Mesenchymal stem cell (in vitro differentiated cells and primary cell): ENCODE results near the gene CRIP3.

ENCODE experiments used
- DNase-seq: peaks from one replicate; pipeline ENCODE4 v3.0.0-alpha.2; 2013
- H2AFZ ChIP-seq: one replicate; pipeline ENCODE4 v1.6.1; 2013; ENCODE audit warnings: low read depth, mild to moderate bottlenecking, control low read depth, inconsistent platforms, low read length, moderate library complexity
- H2AK5ac ChIP-seq: 2 replicates; pipeline ENCODE4 v1.6.1; 2013; ENCODE audit warnings: low read length, moderate library complexity, mild to moderate bottlenecking, inconsistent platforms; ENCODE audit not compliant: severe bottlenecking
- H2BK120ac ChIP-seq: one replicate; pipeline ENCODE4 v1.6.1; 2013; ENCODE audit warnings: low read depth, mild to moderate bottlenecking, inconsistent platforms, low read length, moderate library complexity
- H2BK12ac ChIP-seq, 2 experiments: one replicate each; pipeline ENCODE4 v1.6.1; 2013; ENCODE audit warnings: inconsistent platforms in 2 of 2, low read length in 2 of 2, mild to moderate bottlenecking in 2 of 2, moderate library complexity in 2 of 2, control low read depth in 1 of 2
- H2BK15ac ChIP-seq: one replicate; pipeline ENCODE4 v1.6.1; 2013; ENCODE audit warnings: mild to moderate bottlenecking, low read depth, inconsistent platforms; ENCODE audit not compliant: poor library complexity, severe bottlenecking
- H2BK5ac ChIP-seq: 2 replicates; pipeline ENCODE4 v1.6.1; 2013; ENCODE audit warnings: low read depth, mild to moderate bottlenecking, low read length, control low read depth, inconsistent platforms; ENCODE audit not compliant: poor library complexity, severe bottlenecking
- H3K14ac ChIP-seq, 2 experiments: one replicate each; pipeline ENCODE4 v1.6.1; 2013; ENCODE audit warnings: inconsistent platforms in 2 of 2, low read length in 2 of 2, control low read depth in 1 of 2, mild to moderate bottlenecking in 1 of 2, moderate library complexity in 1 of 2
- H3K18ac ChIP-seq, 2 experiments: one replicate each; pipeline ENCODE4 v1.6.1; 2013; ENCODE audit warnings: inconsistent platforms in 2 of 2, low read length in 2 of 2, control low read depth in 1 of 2, low read depth in 1 of 2, mild to moderate bottlenecking in 1 of 2
- H3K23ac ChIP-seq, 2 experiments: one replicate each; pipeline ENCODE4 v1.6.1; 2013; ENCODE audit warnings: inconsistent platforms in 2 of 2, low read length in 2 of 2, mild to moderate bottlenecking in 2 of 2, moderate library complexity in 2 of 2, control low read depth in 1 of 2
- H3K27ac ChIP-seq: 2 replicates; pipeline ENCODE4 v1.5.1; 2013; ENCODE audit warnings: mild to moderate bottlenecking, moderate library complexity, low read length, control low read depth, inconsistent platforms; ENCODE audit not compliant: poor library complexity, severe bottlenecking
- H3K27me3 ChIP-seq, 2 experiments: 2 replicates each; pipeline versions ENCODE4 v1.6.1 to v1.7.0; 2013; ENCODE audit warnings: low read length in 2 of 2, mild to moderate bottlenecking in 2 of 2, moderate library complexity in 2 of 2, control low read depth in 1 of 2, inconsistent platforms in 1 of 2; ENCODE audit not compliant: control insufficient read depth in 1 of 2, insufficient read depth in 1 of 2
- H3K36me3 ChIP-seq, 2 experiments: 2 replicates each; pipeline versions ENCODE4 v1.6.1 to v1.7.0; 2013; ENCODE audit warnings: low read length in 2 of 2, control low read depth in 1 of 2, inconsistent platforms in 1 of 2, low read depth in 1 of 2, mild to moderate bottlenecking in 1 of 2; ENCODE audit not compliant: insufficient read depth in 2 of 2, control insufficient read depth in 1 of 2
- H3K4ac ChIP-seq, 2 experiments: one replicate each; pipeline ENCODE4 v1.6.1; 2013; ENCODE audit warnings: inconsistent platforms in 2 of 2, low read length in 2 of 2, mild to moderate bottlenecking in 2 of 2, moderate library complexity in 2 of 2, control low read depth in 1 of 2, low read depth in 1 of 2
- H3K4me1 ChIP-seq: 2 replicates; pipeline ENCODE4 v1.6.1; 2013; ENCODE audit warnings: low read depth, low read length, control low read depth; ENCODE audit not compliant: control insufficient read depth, insufficient read depth
- H3K4me2 ChIP-seq: 2 replicates; pipeline ENCODE4 v1.6.1; 2013; ENCODE audit warnings: low read length, mild to moderate bottlenecking, inconsistent platforms; ENCODE audit not compliant: poor library complexity, severe bottlenecking
- H3K4me3 ChIP-seq, 2 experiments: 2 replicates each; pipeline versions ENCODE4 v1.5.1 to v1.7.0; 2013; ENCODE audit warnings: low read length in 2 of 2, mild to moderate bottlenecking in 2 of 2, control low read depth in 1 of 2, low read depth in 1 of 2; ENCODE audit not compliant: insufficient read depth in 1 of 2
- H3K79me1 ChIP-seq: replicated peaks from 2 replicates; pipeline ENCODE4 v1.6.1; 2013; ENCODE audit warnings: mild to moderate bottlenecking, control low read depth, low read length, inconsistent platforms; ENCODE audit not compliant: poor library complexity, severe bottlenecking
- H3K9ac ChIP-seq: 2 replicates; pipeline ENCODE4 v1.7.0; 2013; ENCODE audit warnings: mild to moderate bottlenecking, low read length, moderate library complexity
- H3K9me3 ChIP-seq: 2 replicates; pipeline ENCODE4 v1.7.0; 2013; ENCODE audit warnings: mild to moderate bottlenecking, low read length; ENCODE audit not compliant: control insufficient read depth
- H4K8ac ChIP-seq: one replicate; pipeline ENCODE4 v1.6.1; 2013; ENCODE audit warnings: inconsistent platforms, mild to moderate bottlenecking, low read length, moderate library complexity
- H4K91ac ChIP-seq: one replicate; pipeline ENCODE4 v1.6.1; 2013; ENCODE audit warnings: mild to moderate bottlenecking, low read length, inconsistent platforms
- WGBS: methylation state at CpG from one replicate; pipeline ENCODE4 v1.1.7; 2013; ENCODE audit warnings: mixed read lengths; 5-methylcytosine and 5-hydroxymethylcytosine counted together

The CRIP3 gene

DNA sequence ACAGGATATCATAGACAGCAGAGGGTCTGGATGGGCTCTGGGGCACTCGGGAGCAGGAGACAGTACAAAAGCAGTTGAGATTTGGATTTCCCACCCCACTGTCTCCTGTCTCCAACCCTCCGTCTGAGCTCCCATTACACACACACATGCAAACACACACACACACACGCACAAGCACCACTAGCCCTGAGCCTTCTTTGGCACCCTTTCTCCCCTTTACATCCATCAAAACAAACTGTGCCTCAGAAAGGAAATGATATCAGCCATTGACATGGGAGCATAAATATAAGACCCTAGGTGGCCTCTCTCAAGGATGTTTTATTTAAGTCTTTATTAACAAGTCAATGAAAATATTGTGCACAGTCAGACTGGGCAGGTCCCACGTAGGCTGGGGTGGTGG is 47.8 kb downstream of the CRIP3 start:
- Histone ChIP-seq H4K91ac (no peak overlapping the region), H2BK120ac (no peak overlapping the region), H3K27ac (no peak overlapping the region), H3K4me3 (no peak overlapping the region), H3K9ac (no peak overlapping the region), H3K79me1 (no peaks in the 10 kb centered on the region), H2BK5ac (no peak overlapping the region), H3K9me3 (no peaks in the 10 kb centered on the region), H3K27me3 (peaks cover 39 to 46% of the 10 kb centered on the region in 2 experiments), H3K4me2 (no peak overlapping the region), H3K14ac (no peak overlapping the region), H2BK12ac (no peak overlapping the region), H2AK5ac (no peak overlapping the region), H2BK15ac (no peak overlapping the region), H3K4ac (no peak overlapping the region), H3K36me3 (no peaks in the 10 kb centered on the region), H3K4me1 (no peaks in the 10 kb centered on the region), H2AFZ (no peak overlapping the region), H3K23ac (no peak overlapping the region), H4K8ac (no peak overlapping the region), H3K18ac (no peak overlapping the region)
- no peak for DNase-seq
- WGBS, result 88% methylated on average over 4 of the region's 4 CpGs

DNA sequence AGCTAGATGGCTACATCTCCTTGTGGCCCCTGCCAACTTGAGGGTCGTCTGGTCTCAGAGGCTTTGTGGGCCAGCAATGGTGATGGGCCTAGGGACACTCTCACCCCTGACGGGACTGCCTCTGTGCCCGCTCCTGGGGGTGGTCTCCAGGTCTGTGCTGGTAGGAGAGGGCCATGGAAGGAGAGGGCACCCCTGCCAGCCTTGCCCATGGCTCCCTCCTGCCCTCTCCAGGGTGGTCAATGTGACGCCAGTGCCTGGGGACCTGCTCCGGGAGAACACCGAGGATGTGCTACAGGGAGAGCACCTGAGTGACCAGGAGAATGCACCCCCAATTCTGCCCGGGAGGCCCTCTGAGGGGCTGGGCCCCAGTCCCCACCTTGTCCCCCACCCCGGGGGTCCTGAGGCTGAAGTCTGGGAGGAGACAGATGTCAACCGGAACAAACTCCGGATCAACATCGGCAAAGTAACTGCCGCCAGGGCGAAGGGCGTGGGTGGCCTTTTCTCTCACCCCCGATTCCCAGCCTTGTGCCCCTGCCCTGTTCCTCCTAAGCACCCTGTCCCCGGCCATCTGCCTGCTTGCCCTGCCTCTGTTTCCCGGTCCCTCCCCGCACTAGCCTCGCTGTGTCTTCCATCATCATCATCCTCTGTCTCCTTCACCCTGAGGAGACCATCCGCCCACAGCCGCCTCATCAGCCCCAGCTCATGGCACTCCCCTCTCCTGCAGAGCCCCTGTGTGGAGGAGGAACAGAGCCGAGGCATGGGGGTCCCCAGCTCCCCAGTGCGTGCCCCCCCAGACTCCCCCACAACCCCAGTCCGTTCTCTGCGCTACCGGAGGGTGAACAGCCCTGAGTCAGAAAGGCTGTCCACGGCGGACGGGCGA is 49.6 kb downstream of the CRIP3 start:
- no peak overlapping the region for H2BK15ac ChIP-seq
- no peak overlapping the region for H2AK5ac ChIP-seq
- no peak overlapping the region for H2AFZ ChIP-seq
- H3K4me3 ChIP-seq, result no peak overlapping the region
- no peak overlapping the region for H3K4ac ChIP-seq
- no peak overlapping the region for H4K8ac ChIP-seq
- H3K36me3 ChIP-seq, result no peaks in the 10 kb centered on the region
- no peak overlapping the region for H2BK5ac ChIP-seq
- WGBS, result 92% methylated on average over 27 of the region's 30 CpGs
- no peak overlapping the region for H2BK120ac ChIP-seq
- no peaks in the 10 kb centered on the region for H3K4me1 ChIP-seq
- peak overlapping the region in 1 of 2 experiments; percentile 38 for H3K14ac ChIP-seq
- H3K27me3 ChIP-seq, result peaks cover 38 to 39% of the 10 kb centered on the region in 2 experiments
- H3K79me1 ChIP-seq, result no peaks in the 10 kb centered on the region
- no peak overlapping the region for H3K23ac ChIP-seq
- H3K27ac ChIP-seq, result no peak overlapping the region
- H3K9me3 ChIP-seq, result no peaks in the 10 kb centered on the region
- no peak for DNase-seq
- no peak overlapping the region for H3K18ac ChIP-seq
- no peak overlapping the region for H4K91ac ChIP-seq
- H3K9ac ChIP-seq, result no peak overlapping the region
- H3K4me2 ChIP-seq, result no peak overlapping the region
- no peak overlapping the region for H2BK12ac ChIP-seq

DNA sequence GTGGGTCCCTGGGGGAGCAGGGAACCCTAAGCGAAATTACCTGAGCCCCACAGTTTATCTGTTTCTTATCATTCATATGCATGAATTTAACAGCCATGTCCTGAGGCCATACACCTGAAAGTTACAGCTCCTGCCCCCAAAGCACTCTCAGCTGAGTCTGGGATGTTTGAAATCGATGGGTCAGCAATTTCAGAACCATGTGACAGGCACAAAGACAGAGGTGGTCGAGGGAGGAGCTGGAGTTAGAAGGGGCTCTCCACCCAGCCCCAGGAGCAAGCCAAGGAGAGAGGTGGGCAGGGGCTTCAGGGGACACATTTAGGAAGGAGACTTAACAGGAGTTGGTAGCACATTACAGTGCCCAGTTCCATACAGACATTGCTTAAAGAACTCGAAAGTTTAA is 50.4 kb downstream of the CRIP3 start:
- Histone ChIP-seq H3K36me3 (no peaks in the 10 kb centered on the region), H2BK12ac (no peak overlapping the region), H3K4ac (no peak overlapping the region), H4K91ac (no peak overlapping the region), H3K14ac (no peak overlapping the region), H3K79me1 (no peaks in the 10 kb centered on the region), H2BK120ac (no peak overlapping the region), H3K18ac (no peak overlapping the region), H2BK15ac (no peak overlapping the region), H4K8ac (no peak overlapping the region), H3K4me2 (no peak overlapping the region), H3K4me3 (no peak overlapping the region), H2AFZ (no peak overlapping the region), H3K23ac (no peak overlapping the region), H3K9ac (no peak overlapping the region), H3K9me3 (no peaks in the 10 kb centered on the region), H2AK5ac (no peak overlapping the region), H3K27me3 (peaks cover 45% of the 10 kb centered on the region in 2 experiments), H3K4me1 (no peaks in the 10 kb centered on the region), H3K27ac (no peak overlapping the region), H2BK5ac (no peak overlapping the region)
- DNase-seq, result no peak
- WGBS, result 76% methylated on average over 3 of the region's 4 CpGs

- no peak overlapping the region for H2AK5ac ChIP-seq
- no peak overlapping the region for H3K18ac ChIP-seq
- no peak overlapping the region for H3K4me3 ChIP-seq
- H3K36me3 ChIP-seq, result no peaks in the 10 kb centered on the region
- H3K9ac ChIP-seq, result no peak overlapping the region
- H3K23ac ChIP-seq, result no peak overlapping the region
- H3K27ac ChIP-seq, result no peak overlapping the region
- H3K4ac ChIP-seq, result no peak overlapping the region
- no peak overlapping the region for H2BK15ac ChIP-seq
- H3K4me2 ChIP-seq, result no peak overlapping the region
- no peak overlapping the region for H2AFZ ChIP-seq
- no peaks in the 10 kb centered on the region for H3K9me3 ChIP-seq
- no peak overlapping the region for H2BK12ac ChIP-seq
- no peaks in the 10 kb centered on the region for H3K79me1 ChIP-seq
- H3K4me1 ChIP-seq, result no peaks in the 10 kb centered on the region
- no peak overlapping the region for H4K91ac ChIP-seq
- no peak overlapping the region for H2BK120ac ChIP-seq
- H3K27me3 ChIP-seq, result peaks cover 51 to 52% of the 10 kb centered on the region in 2 experiments
- no peak overlapping the region for H3K14ac ChIP-seq
- no peak for DNase-seq
- no peak overlapping the region for H4K8ac ChIP-seq
- 78% methylated on average over 12 of the region's 12 CpGs for WGBS
- H2BK5ac ChIP-seq, result no peak overlapping the region
These were observed 51.1 kb downstream of the CRIP3 start for GRCh38 chr6:43257367-43258145.
